ENCODE data around the gene UCKL1.

UCKL1 gene

GRCh38 chr20:63957690-63958441, 1.6 kb upstream of the UCKL1 start:
- Mint-ChIP-seq H3K9me3 (no peaks in the 10 kb centered on the region), H3K4me1 (ENCODE audit: low read depth) (peaks cover 23% of the 10 kb centered on the region), H3K4me3 (peak overlapping the region; percentile 68), H3K27me3 (ENCODE audit: low read depth) (no peaks in the 10 kb centered on the region), H3K36me3 (ENCODE audit: low read depth) (peaks cover 21% of the 10 kb centered on the region), H3K27ac (peak overlapping the region; percentile 86)
- DNase-seq (ENCODE audit: low spot score): peak; percentile 59

GRCh38 chr20:63957004-63957689, 931 bp upstream of the UCKL1 start:
- peak overlapping the region; percentile 68 for H3K4me3 Mint-ChIP-seq
- peak; percentile 76 for DNase-seq (ENCODE audit: low spot score)
- H3K27ac Mint-ChIP-seq: peak overlapping the region; percentile 86
- no peaks in the 10 kb centered on the region for H3K9me3 Mint-ChIP-seq
- peaks cover 18% of the 10 kb centered on the region for H3K36me3 Mint-ChIP-seq (ENCODE audit: low read depth)
- no peaks in the 10 kb centered on the region for H3K27me3 Mint-ChIP-seq (ENCODE audit: low read depth)
- peaks cover 23% of the 10 kb centered on the region for H3K4me1 Mint-ChIP-seq (ENCODE audit: low read depth)

GRCh38 chr20:63956664-63957003, 418 bp upstream of the UCKL1 start:
- Mint-ChIP-seq H3K27me3 (ENCODE audit: low read depth) (no peaks in the 10 kb centered on the region), H3K36me3 (ENCODE audit: low read depth) (peaks cover 17% of the 10 kb centered on the region), H3K9me3 (no peaks in the 10 kb centered on the region), H3K4me1 (ENCODE audit: low read depth) (peaks cover 23% of the 10 kb centered on the region), H3K4me3 (peak overlapping the region; percentile 81), H3K27ac (peak overlapping the region; percentile 83)
- no peak for DNase-seq (ENCODE audit: low spot score)

GRCh38 chr20:63955281-63955826, 862 bp downstream of the UCKL1 start:
- peak overlapping the region; percentile 82 for H3K4me3 Mint-ChIP-seq
- H3K27ac Mint-ChIP-seq: no peak overlapping the region
- DNase-seq (ENCODE audit: low spot score): peak; percentile 51
- peaks cover 11% of the 10 kb centered on the region for H3K36me3 Mint-ChIP-seq (ENCODE audit: low read depth)
- H3K27me3 Mint-ChIP-seq (ENCODE audit: low read depth): no peaks in the 10 kb centered on the region
- peaks cover 23% of the 10 kb centered on the region for H3K4me1 Mint-ChIP-seq (ENCODE audit: low read depth)
- no peaks in the 10 kb centered on the region for H3K9me3 Mint-ChIP-seq

- peak overlapping the region; percentile 60 for H3K27ac Mint-ChIP-seq
- peaks cover 6% of the 10 kb centered on the region for H3K36me3 Mint-ChIP-seq (ENCODE audit: low read depth)
- no peak for DNase-seq (ENCODE audit: low spot score)
- no peaks in the 10 kb centered on the region for H3K9me3 Mint-ChIP-seq
- H3K4me1 Mint-ChIP-seq (ENCODE audit: low read depth): peaks cover 26% of the 10 kb centered on the region
- H3K27me3 Mint-ChIP-seq (ENCODE audit: low read depth): no peaks in the 10 kb centered on the region
- peak overlapping the region; percentile 82 for H3K4me3 Mint-ChIP-seq
These were observed 2.3 kb downstream of the UCKL1 start for GRCh38 chr20:63953764-63954429.

- Mint-ChIP-seq H3K27ac (no peak overlapping the region), H3K4me3 (no peak overlapping the region), H3K27me3 (ENCODE audit: low read depth) (no peaks in the 10 kb centered on the region), H3K9me3 (no peaks in the 10 kb centered on the region), H3K4me1 (ENCODE audit: low read depth) (peaks cover 34% of the 10 kb centered on the region), H3K36me3 (ENCODE audit: low read depth) (peaks cover 10% of the 10 kb centered on the region)
- DNase-seq (ENCODE audit: low spot score): no peak
These were observed 3.4 kb downstream of the UCKL1 start for GRCh38 chr20:63952769-63953168.

- Mint-ChIP-seq H3K27ac (no peak overlapping the region), H3K9me3 (no peaks in the 10 kb centered on the region), H3K36me3 (ENCODE audit: low read depth) (peaks cover 10% of the 10 kb centered on the region), H3K27me3 (ENCODE audit: low read depth) (no peaks in the 10 kb centered on the region), H3K4me1 (ENCODE audit: low read depth) (peaks cover 34% of the 10 kb centered on the region), H3K4me3 (no peak overlapping the region)
- DNase-seq (ENCODE audit: low spot score): no peak
These were observed 4.0 kb downstream of the UCKL1 start for GRCh38 chr20:63952210-63952535.

GRCh38 chr20:63951398-63952209, 4.6 kb downstream of the UCKL1 start:
- peaks cover 34% of the 10 kb centered on the region for H3K4me1 Mint-ChIP-seq (ENCODE audit: low read depth)
- no peak overlapping the region for H3K4me3 Mint-ChIP-seq
- no peaks in the 10 kb centered on the region for H3K9me3 Mint-ChIP-seq
- no peak overlapping the region for H3K27ac Mint-ChIP-seq
- no peak for DNase-seq (ENCODE audit: low spot score)
- peaks cover 10% of the 10 kb centered on the region for H3K36me3 Mint-ChIP-seq (ENCODE audit: low read depth)
- no peaks in the 10 kb centered on the region for H3K27me3 Mint-ChIP-seq (ENCODE audit: low read depth)

GRCh38 chr20:63950701-63951397, 5.4 kb downstream of the UCKL1 start:
- H3K27ac Mint-ChIP-seq: no peak overlapping the region

GRCh38 chr20:63947638-63948456, 8.4 kb downstream of the UCKL1 start:
- Mint-ChIP-seq H3K9me3 (no peaks in the 10 kb centered on the region), H3K36me3 (ENCODE audit: low read depth) (peaks cover 14% of the 10 kb centered on the region), H3K27me3 (ENCODE audit: low read depth) (no peaks in the 10 kb centered on the region), H3K4me1 (ENCODE audit: low read depth) (peaks cover 19% of the 10 kb centered on the region), H3K4me3 (peak overlapping the region; percentile 84), H3K27ac (peak overlapping the region; percentile 92)
- no peak for DNase-seq (ENCODE audit: low spot score)

More at GRCh38 chr20:63950701-63951397, 5.4 kb downstream of the UCKL1 start:
- DNase-seq (ENCODE audit: low spot score): no peak
- Mint-ChIP-seq H3K4me3 (no peak overlapping the region), H3K9me3 (no peaks in the 10 kb centered on the region), H3K4me1 (ENCODE audit: low read depth) (peaks cover 34% of the 10 kb centered on the region), H3K27me3 (ENCODE audit: low read depth) (no peaks in the 10 kb centered on the region), H3K36me3 (ENCODE audit: low read depth) (peaks cover 10% of the 10 kb centered on the region)

GRCh38 chr20:63946986-63947637, 9.1 kb downstream of the UCKL1 start:
- H3K4me1 Mint-ChIP-seq (ENCODE audit: low read depth): peaks cover 23% of the 10 kb centered on the region
- H3K9me3 Mint-ChIP-seq: no peaks in the 10 kb centered on the region
- H3K27me3 Mint-ChIP-seq (ENCODE audit: low read depth): no peaks in the 10 kb centered on the region
- peak overlapping the region; percentile 33 for H3K4me3 Mint-ChIP-seq
- peaks cover 14% of the 10 kb centered on the region for H3K36me3 Mint-ChIP-seq (ENCODE audit: low read depth)
- H3K27ac Mint-ChIP-seq: peak overlapping the region; percentile 85
- DNase-seq (ENCODE audit: low spot score): no peak

All from T-helper 2 cell treated with Interferon-gamma antibody and Interleukin-4, amounts not matched to agents 5 μg/mL and 100 μg/mL, for 36 hours (primary cell).